WTC11 (cell line): ENCODE results near the gene TRAFD1. TPM values are rescaled to one million over a fixed set of nuclear protein-coding genes. Genes with fewer than 3 reads are reported as not detected.

Experiments
- ATAC-seq: fragments of 200-7000 bp; cut with Tn5 transposase; 2 replicates; pipeline ENCODE4 v1.10.0; 2021; ENCODE audit warnings: mild to moderate bottlenecking, moderate library complexity
- CTCF ChIA-PET: fragments of 300-600 bp; sonication (Branson Sonifier 250); formaldehyde crosslinking; loops from one replicate; lab custom pipeline; 2021; ENCODE audit warnings: antibody characterized with exemption; lab: Charles Lee
- POLR2A ChIA-PET: fragments of 350-600 bp; sonication (Branson Sonifier 250); formaldehyde crosslinking; loops from one replicate; lab custom pipeline; 2021; ENCODE audit warnings: antibody characterized with exemption; lab: Charles Lee
- DNase-seq: peaks from one replicate; pipeline ENCODE4 v3.0.0; 2021; ENCODE audit warnings: low spot score
- H3K27ac Mint-ChIP-seq: 2 replicates; pipeline ENCODE4 v1.8.0; 2021; ENCODE audit warnings: mixed read lengths
- H3K27me3 Mint-ChIP-seq: 2 replicates; pipeline ENCODE4 v1.8.0; 2021; ENCODE audit warnings: low read depth, mild to moderate bottlenecking, moderate library complexity, mixed read lengths
- H3K36me3 Mint-ChIP-seq: 2 replicates; pipeline ENCODE4 v1.8.0; 2021; ENCODE audit warnings: mixed read lengths
- H3K4me1 Mint-ChIP-seq: 2 replicates; pipeline ENCODE4 v1.8.0; 2022; ENCODE audit warnings: mixed read lengths
- H3K4me3 Mint-ChIP-seq: 2 replicates; pipeline ENCODE4 v1.8.0; 2021; ENCODE audit warnings: mild to moderate bottlenecking, moderate library complexity, mixed read lengths
- H3K9me3 Mint-ChIP-seq: 2 replicates; pipeline ENCODE4 v1.8.0; 2021; ENCODE audit warnings: mixed read lengths
- ATF6 ChIP-seq: sonication (generic); formaldehyde crosslinking; IDR thresholded peaks from 2 replicates; pipeline ENCODE4 v1.8.1; 2023; ENCODE audit warnings: mild to moderate bottlenecking, missing genetic modification reagents
- CBFB ChIP-seq: sonication (generic); formaldehyde crosslinking; IDR thresholded peaks from 2 replicates; pipeline ENCODE4 v1.8.1; 2022; ENCODE audit warnings: mild to moderate bottlenecking, low read depth, missing genetic modification reagents
- CREB1 ChIP-seq: sonication (generic); formaldehyde crosslinking; IDR thresholded peaks from 2 replicates; pipeline ENCODE4 v1.8.0; 2023; ENCODE audit warnings: mild to moderate bottlenecking, missing genetic modification reagents
- GRHL2 ChIP-seq: fragments of 250-450 bp; sonication (Bioruptor Pico); IDR thresholded peaks from 2 replicates; pipeline ENCODE4 v1.8.0; 2022; ENCODE audit warnings: mild to moderate bottlenecking, moderate library complexity; ENCODE audit not compliant: insufficient replicate concordance, severe bottlenecking
- IRF1 ChIP-seq: sonication (generic); formaldehyde crosslinking; IDR thresholded peaks from 2 replicates; pipeline ENCODE4 v1.8.0; 2023; ENCODE audit warnings: missing genetic modification reagents
- IRF2 ChIP-seq: sonication (generic); formaldehyde crosslinking; IDR thresholded peaks from 2 replicates; pipeline ENCODE4 v1.8.0; 2022; ENCODE audit warnings: low read depth, missing genetic modification reagents, borderline replicate concordance
- MXD4 ChIP-seq: fragments of 250-450 bp; sonication (Bioruptor Pico); IDR thresholded peaks from 2 replicates; pipeline ENCODE4 v1.8.0; 2021; ENCODE audit warnings: mild to moderate bottlenecking, moderate library complexity, borderline replicate concordance
- NFYB ChIP-seq: sonication (generic); formaldehyde crosslinking; conservative IDR thresholded peaks from 2 replicates; pipeline ENCODE4 v1.8.0; 2022; ENCODE audit warnings: low read depth, missing genetic modification reagents
- NR1H2 ChIP-seq: sonication (generic); formaldehyde crosslinking; IDR thresholded peaks from 2 replicates; pipeline ENCODE4 v1.9.0; 2021; ENCODE audit warnings: mild to moderate bottlenecking, moderate library complexity, missing genetic modification reagents
- PRDM15 ChIP-seq: sonication (generic); formaldehyde crosslinking; IDR thresholded peaks from 2 replicates; pipeline ENCODE4 v1.8.0; 2022; ENCODE audit warnings: missing genetic modification reagents
- PRRX2 ChIP-seq: fragments of 250-450 bp; sonication (Bioruptor Pico); IDR thresholded peaks from 2 replicates; pipeline ENCODE4 v1.8.0; 2021; ENCODE audit warnings: mild to moderate bottlenecking
- SMAD3 ChIP-seq: sonication (generic); formaldehyde crosslinking; IDR thresholded peaks from 2 replicates; pipeline ENCODE4 v1.8.0; 2022; ENCODE audit warnings: missing genetic modification reagents, mild to moderate bottlenecking, borderline replicate concordance
- SP1 ChIP-seq: sonication (generic); formaldehyde crosslinking; conservative IDR thresholded peaks from 2 replicates; pipeline ENCODE4 v1.8.1; 2022; ENCODE audit warnings: missing genetic modification reagents
- TEAD4 ChIP-seq: sonication (generic); formaldehyde crosslinking; IDR thresholded peaks from 2 replicates; pipeline ENCODE4 v1.8.0; 2022; ENCODE audit warnings: mild to moderate bottlenecking, missing genetic modification reagents
- ZNF138 ChIP-seq: sonication (generic); formaldehyde crosslinking; conservative IDR thresholded peaks from 2 replicates; pipeline ENCODE4 v1.8.1; 2022; ENCODE audit warnings: mild to moderate bottlenecking, moderate library complexity, missing genetic modification reagents
- ZNF232 ChIP-seq: sonication (generic); formaldehyde crosslinking; IDR thresholded peaks from 2 replicates; pipeline ENCODE4 v1.8.0; 2022; ENCODE audit warnings: mild to moderate bottlenecking, missing genetic modification reagents
- ZNF396 ChIP-seq: fragments of 250-450 bp; sonication (Bioruptor Pico); IDR thresholded peaks from 2 replicates; pipeline ENCODE4 v1.8.0; 2021; ENCODE audit warnings: mild to moderate bottlenecking, moderate library complexity, borderline replicate concordance
- ZNF416 ChIP-seq: fragments of 250-450 bp; sonication (Bioruptor Pico); IDR thresholded peaks from 2 replicates; pipeline ENCODE4 v1.9.0; 2021; ENCODE audit warnings: mild to moderate bottlenecking, inconsistent platforms
- total RNA-seq: library from RNA; stranded (reverse); gene quantifications from 3 replicates; pipeline ENCODE4 v1.2.3, GENCODE V29; 2021
- TF ChIP-seq, protein P1 (sequence below): fragments of 200-600 bp; IDR thresholded peaks from 2 replicates; pipeline ENCODE4 v1.8.0; 2022; ENCODE audit warnings: antibody characterized with exemption
- TF ChIP-seq, protein P2 (sequence below): fragments of 250-450 bp; sonication (Bioruptor Pico); IDR thresholded peaks from 2 replicates; pipeline ENCODE4 v2.1.2; 2022; ENCODE audit warnings: mild to moderate bottlenecking, moderate library complexity
- TF ChIP-seq, protein P3 (sequence below): sonication (generic); formaldehyde crosslinking; IDR thresholded peaks from 2 replicates; pipeline ENCODE4 v1.8.1; 2023; ENCODE audit warnings: mild to moderate bottlenecking, moderate library complexity, missing genetic modification reagents
- TF ChIP-seq, protein P4 (sequence below): sonication (generic); formaldehyde crosslinking; IDR thresholded peaks from 2 replicates; pipeline ENCODE4 v1.8.0; 2023; ENCODE audit warnings: mild to moderate bottlenecking, missing genetic modification reagents

Gene TRAFD1
- total RNA-seq, 1 experiment from 2014 or later, result 25.1 TPM

DNA sequence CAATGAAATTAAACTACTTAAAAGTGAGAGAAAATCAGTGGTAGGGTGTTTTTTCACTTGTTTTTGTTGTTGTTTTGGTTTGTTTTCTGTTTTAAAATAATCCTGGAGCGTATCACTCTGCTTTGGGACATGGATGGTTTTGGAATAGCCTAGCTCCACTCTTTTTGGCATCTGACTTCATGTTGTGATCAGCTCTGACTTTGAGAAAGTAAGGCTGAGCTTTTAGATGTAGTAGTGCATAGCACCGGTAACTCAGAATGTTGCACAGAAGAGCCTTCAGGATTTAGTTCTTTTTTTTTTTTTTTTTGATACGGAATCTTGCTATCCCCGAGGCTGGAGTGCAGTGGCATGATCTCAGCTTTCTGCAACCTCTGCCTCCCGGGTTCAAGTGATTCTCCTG is 8.1 kb downstream of the TRAFD1 start:
- H3K36me3 Mint-ChIP-seq, result peaks cover 9% of the 10 kb centered on the region; the same call in 1 of the 2 replicates
- no peak for DNase-seq
- ATAC-seq, result no peak
- CTCF ChIA-PET, result interaction anchor here (2.0 kb wide), 1 partner anchor 65 kb away, joined by 7 read pairs; no protein-coding TSS in a partner anchor
- H3K9me3 Mint-ChIP-seq, result no peaks in the 10 kb centered on the region
- H3K4me3 Mint-ChIP-seq, result no peak overlapping the region
- POLR2A ChIA-PET, result no interaction called here
- H3K27ac Mint-ChIP-seq, result no peak overlapping the region
- H3K4me1 Mint-ChIP-seq, result no peaks in the 10 kb centered on the region
- TF ChIP-seq ZNF138 (no peak), ZNF232 (CRISPR knock-in tag) (no peak), TEAD4 (CRISPR knock-in tag) (no peak), SMAD3 (no peak), CREB1 (CRISPR knock-in tag) (no peak), ATF6 (CRISPR knock-in tag) (no peak), MXD4 (CRISPR knock-in tag) (no peak), ZNF416 (CRISPR knock-in tag) (no peak), SP1 (CRISPR knock-in tag) (no peak), GRHL2 (CRISPR knock-in tag) (no peak)
- TF ChIP-seq, protein P1, sequence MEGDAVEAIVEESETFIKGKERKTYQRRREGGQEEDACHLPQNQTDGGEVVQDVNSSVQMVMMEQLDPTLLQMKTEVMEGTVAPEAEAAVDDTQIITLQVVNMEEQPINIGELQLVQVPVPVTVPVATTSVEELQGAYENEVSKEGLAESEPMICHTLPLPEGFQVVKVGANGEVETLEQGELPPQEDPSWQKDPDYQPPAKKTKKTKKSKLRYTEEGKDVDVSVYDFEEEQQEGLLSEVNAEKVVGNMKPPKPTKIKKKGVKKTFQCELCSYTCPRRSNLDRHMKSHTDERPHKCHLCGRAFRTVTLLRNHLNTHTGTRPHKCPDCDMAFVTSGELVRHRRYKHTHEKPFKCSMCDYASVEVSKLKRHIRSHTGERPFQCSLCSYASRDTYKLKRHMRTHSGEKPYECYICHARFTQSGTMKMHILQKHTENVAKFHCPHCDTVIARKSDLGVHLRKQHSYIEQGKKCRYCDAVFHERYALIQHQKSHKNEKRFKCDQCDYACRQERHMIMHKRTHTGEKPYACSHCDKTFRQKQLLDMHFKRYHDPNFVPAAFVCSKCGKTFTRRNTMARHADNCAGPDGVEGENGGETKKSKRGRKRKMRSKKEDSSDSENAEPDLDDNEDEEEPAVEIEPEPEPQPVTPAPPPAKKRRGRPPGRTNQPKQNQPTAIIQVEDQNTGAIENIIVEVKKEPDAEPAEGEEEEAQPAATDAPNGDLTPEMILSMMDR, result no peak
- TF ChIP-seq, protein P2, sequence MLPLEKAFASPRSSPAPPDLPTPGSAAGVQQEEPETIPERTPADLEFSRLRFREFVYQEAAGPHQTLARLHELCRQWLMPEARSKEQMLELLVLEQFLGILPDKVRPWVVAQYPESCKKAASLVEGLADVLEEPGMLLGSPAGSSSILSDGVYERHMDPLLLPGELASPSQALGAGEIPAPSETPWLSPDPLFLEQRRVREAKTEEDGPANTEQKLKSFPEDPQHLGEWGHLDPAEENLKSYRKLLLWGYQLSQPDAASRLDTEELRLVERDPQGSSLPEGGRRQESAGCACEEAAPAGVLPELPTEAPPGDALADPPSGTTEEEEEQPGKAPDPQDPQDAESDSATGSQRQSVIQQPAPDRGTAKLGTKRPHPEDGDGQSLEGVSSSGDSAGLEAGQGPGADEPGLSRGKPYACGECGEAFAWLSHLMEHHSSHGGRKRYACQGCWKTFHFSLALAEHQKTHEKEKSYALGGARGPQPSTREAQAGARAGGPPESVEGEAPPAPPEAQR, result no peak
- no peaks in the 10 kb centered on the region for H3K27me3 Mint-ChIP-seq

DNA sequence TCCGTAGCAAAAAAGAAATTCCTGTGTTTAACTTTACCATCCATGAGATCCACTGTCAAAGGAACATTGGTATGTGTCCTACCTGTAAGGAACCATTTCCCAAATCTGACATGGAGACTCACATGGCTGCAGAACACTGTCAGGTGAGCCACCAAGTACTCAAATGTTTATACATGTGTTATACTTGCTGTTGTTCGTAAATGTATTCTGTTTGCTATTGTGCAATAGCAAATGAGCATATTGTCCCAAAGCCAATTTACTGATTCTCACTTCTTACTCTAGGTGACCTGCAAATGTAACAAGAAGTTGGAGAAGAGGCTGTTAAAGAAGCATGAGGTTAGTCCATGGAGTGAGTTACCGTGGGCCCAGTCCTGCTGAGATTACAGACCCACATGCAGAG is 9.4 kb downstream of the TRAFD1 start:
- ATAC-seq (no peak), DNase-seq (no peak)
- Mint-ChIP-seq H3K4me1 (no peaks in the 10 kb centered on the region), H3K27me3 (no peaks in the 10 kb centered on the region), H3K9me3 (no peaks in the 10 kb centered on the region), H3K36me3 (peaks cover 9% of the 10 kb centered on the region; the same call in 1 of the 2 replicates), H3K4me3 (no peak overlapping the region), H3K27ac (no peak overlapping the region)
- POLR2A ChIA-PET, result interaction anchor here (0.7 kb wide), 1 partner anchor 259 kb away, joined by 7 read pairs; no protein-coding TSS in a partner anchor
- CTCF ChIA-PET, result no interaction called here
- TF ChIP-seq, protein P3, sequence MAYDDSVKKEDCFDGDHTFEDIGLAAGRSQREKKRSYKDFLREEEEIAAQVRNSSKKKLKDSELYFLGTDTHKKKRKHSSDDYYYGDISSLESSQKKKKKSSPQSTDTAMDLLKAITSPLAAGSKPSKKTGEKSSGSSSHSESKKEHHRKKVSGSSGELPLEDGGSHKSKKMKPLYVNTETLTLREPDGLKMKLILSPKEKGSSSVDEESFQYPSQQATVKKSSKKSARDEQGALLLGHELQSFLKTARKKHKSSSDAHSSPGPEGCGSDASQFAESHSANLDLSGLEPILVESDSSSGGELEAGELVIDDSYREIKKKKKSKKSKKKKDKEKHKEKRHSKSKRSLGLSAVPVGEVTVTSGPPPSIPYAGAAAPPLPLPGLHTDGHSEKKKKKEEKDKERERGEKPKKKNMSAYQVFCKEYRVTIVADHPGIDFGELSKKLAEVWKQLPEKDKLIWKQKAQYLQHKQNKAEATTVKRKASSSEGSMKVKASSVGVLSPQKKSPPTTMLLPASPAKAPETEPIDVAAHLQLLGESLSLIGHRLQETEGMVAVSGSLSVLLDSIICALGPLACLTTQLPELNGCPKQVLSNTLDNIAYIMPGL (CRISPR knock-in tag), result no peak
- TF ChIP-seq ZNF396 (no peak), PRRX2 (CRISPR knock-in tag) (no peak), IRF2 (no peak), CBFB (CRISPR knock-in tag) (no peak), NR1H2 (CRISPR knock-in tag) (no peak), ZNF232 (CRISPR knock-in tag) (no peak), NFYB (CRISPR knock-in tag) (no peak), IRF1 (CRISPR knock-in tag) (no peak), PRDM15 (no peak)
- TF ChIP-seq, protein P4, sequence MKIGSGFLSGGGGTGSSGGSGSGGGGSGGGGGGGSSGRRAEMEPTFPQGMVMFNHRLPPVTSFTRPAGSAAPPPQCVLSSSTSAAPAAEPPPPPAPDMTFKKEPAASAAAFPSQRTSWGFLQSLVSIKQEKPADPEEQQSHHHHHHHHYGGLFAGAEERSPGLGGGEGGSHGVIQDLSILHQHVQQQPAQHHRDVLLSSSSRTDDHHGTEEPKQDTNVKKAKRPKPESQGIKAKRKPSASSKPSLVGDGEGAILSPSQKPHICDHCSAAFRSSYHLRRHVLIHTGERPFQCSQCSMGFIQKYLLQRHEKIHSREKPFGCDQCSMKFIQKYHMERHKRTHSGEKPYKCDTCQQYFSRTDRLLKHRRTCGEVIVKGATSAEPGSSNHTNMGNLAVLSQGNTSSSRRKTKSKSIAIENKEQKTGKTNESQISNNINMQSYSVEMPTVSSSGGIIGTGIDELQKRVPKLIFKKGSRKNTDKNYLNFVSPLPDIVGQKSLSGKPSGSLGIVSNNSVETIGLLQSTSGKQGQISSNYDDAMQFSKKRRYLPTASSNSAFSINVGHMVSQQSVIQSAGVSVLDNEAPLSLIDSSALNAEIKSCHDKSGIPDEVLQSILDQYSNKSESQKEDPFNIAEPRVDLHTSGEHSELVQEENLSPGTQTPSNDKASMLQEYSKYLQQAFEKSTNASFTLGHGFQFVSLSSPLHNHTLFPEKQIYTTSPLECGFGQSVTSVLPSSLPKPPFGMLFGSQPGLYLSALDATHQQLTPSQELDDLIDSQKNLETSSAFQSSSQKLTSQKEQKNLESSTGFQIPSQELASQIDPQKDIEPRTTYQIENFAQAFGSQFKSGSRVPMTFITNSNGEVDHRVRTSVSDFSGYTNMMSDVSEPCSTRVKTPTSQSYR (CRISPR knock-in tag), result no peak
